Loucy (cell line): ENCODE results near the gene THOP1.

Source experiments
- H2AFZ ChIP-seq: fragments of 200-600 bp; sonication (generic); 2 replicates; pipeline ENCODE4 v1.6.0; 2016; ENCODE audit warnings: antibody characterized with exemption, mild to moderate bottlenecking, low read length, moderate library complexity
- H3F3A ChIP-seq: fragments of 200-600 bp; 2 replicates; pipeline ENCODE4 v1.6.0; 2016; ENCODE audit warnings: antibody characterized with exemption, low read depth, mild to moderate bottlenecking
- H3K27me3 ChIP-seq: fragments of 200-600 bp; sonication (generic); 2 replicates; pipeline ENCODE4 v1.6.1; 2014; ENCODE audit warnings: low read length, mild to moderate bottlenecking; ENCODE audit not compliant: insufficient read depth, poor library complexity, severe bottlenecking
- H3K36me3 ChIP-seq: fragments of 200-600 bp; sonication (generic); 2 replicates; pipeline ENCODE4 v1.6.1; 2016; ENCODE audit warnings: low read length; ENCODE audit not compliant: insufficient read depth
- H3K4me1 ChIP-seq: fragments of 200-600 bp; sonication (generic); 2 replicates; pipeline ENCODE4 v1.5.1; 2014; ENCODE audit warnings: low read length, mild to moderate bottlenecking; ENCODE audit not compliant: insufficient read depth, poor library complexity, severe bottlenecking
- H3K4me2 ChIP-seq: fragments of 200-600 bp; sonication (generic); 2 replicates; pipeline ENCODE4 v1.6.0; 2014; ENCODE audit warnings: antibody characterized with exemption, low read length, low read depth, mild to moderate bottlenecking; ENCODE audit not compliant: poor library complexity, severe bottlenecking
- H3K4me3 ChIP-seq: fragments of 200-600 bp; sonication (generic); 2 replicates; pipeline ENCODE4 v1.5.1; 2014; ENCODE audit warnings: low read length, mild to moderate bottlenecking, mixed read lengths; ENCODE audit not compliant: poor library complexity, severe bottlenecking
- H3K79me2 ChIP-seq: fragments of 200-600 bp; sonication (generic); 2 replicates; pipeline ENCODE4 v1.6.1; 2014; ENCODE audit warnings: low read length; ENCODE audit not compliant: insufficient read depth
- H3K9ac ChIP-seq: fragments of 200-600 bp; sonication (generic); 2 replicates; pipeline ENCODE4 v1.6.0; 2014; ENCODE audit warnings: mild to moderate bottlenecking, low read depth, low read length, moderate library complexity; ENCODE audit not compliant: poor library complexity, severe bottlenecking
- H3K9me2 ChIP-seq: fragments of 200-600 bp; sonication (generic); replicated peaks from 2 replicates; pipeline ENCODE4 v1.6.1; 2016; ENCODE audit warnings: low read depth, low read length, mixed read lengths
- H3K9me3 ChIP-seq: fragments of 200-600 bp; sonication (generic); 2 replicates; pipeline ENCODE4 v1.6.1; 2014; ENCODE audit warnings: mild to moderate bottlenecking, antibody characterized with exemption, low read length, low read depth; ENCODE audit not compliant: insufficient read depth
- H4K20me1 ChIP-seq: fragments of 200-600 bp; sonication (generic); 2 replicates; pipeline ENCODE4 v1.6.0; 2014; ENCODE audit warnings: antibody characterized with exemption, low read length, mild to moderate bottlenecking; ENCODE audit not compliant: insufficient read depth, poor library complexity, severe bottlenecking
- EZH2phosphoT487 ChIP-seq: fragments of 200-600 bp; IDR thresholded peaks from 2 replicates; pipeline ENCODE4 v1.6.1; 2018; ENCODE audit warnings: antibody characterized with exemption, mild to moderate bottlenecking, moderate library complexity, borderline replicate concordance
- TF ChIP-seq, protein P1 (sequence below): fragments of 200-600 bp; sonication (generic); conservative IDR thresholded peaks from 2 replicates; pipeline ENCODE4 v1.5.1; 2014; ENCODE audit warnings: mild to moderate bottlenecking, antibody characterized with exemption, low read length

THOP1 gene

DNA sequence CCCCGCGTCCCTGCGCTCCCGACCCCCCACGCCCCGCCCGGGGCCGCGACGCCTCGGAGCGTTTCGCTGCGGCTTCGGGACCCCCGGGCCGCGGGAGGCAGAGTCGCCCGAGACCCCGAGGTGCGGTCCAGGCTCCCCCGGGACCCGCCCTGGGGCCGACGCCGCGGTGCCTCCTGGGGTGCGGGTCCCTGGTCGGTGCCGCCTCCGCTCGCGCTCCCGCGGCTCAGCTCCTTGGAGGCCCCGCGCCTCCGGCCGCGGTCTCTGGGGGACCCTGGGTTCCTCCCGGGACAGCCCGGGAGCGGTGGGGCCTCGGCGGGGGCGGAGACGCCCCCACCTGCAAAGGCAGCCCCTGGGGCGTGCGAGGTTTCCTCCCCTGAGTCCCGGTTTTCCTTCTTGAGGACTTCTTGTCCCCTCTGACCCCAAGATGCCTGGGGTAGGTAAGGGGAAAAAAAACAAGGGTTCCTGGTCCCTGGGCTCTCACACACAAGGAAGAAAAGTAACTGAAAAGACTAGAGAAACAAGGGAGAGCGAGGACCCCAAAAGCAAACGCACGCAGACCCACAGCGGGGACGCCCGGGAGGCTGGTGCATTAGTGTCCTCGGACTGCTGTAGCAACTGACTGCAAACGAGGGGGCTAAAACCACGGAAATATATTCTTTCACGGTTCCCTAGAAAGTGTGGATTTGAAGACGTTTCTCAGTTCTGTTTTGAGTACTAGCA lies 56.7 kb downstream of the THOP1 start:
- H3F3A ChIP-seq: no peaks in the 10 kb centered on the region
- peak overlapping the region; percentile 97 for H3K4me2 ChIP-seq
- H3K27me3 ChIP-seq: no peaks in the 10 kb centered on the region
- H3K79me2 ChIP-seq: peaks cover 17% of the 10 kb centered on the region
- no peaks in the 10 kb centered on the region for H3K9me3 ChIP-seq
- H2AFZ ChIP-seq: peak overlapping the region; percentile 66; the same call in 1 of the 2 replicates
- peak overlapping the region; percentile 74 for H3K9ac ChIP-seq
- H3K4me1 ChIP-seq: peaks cover 31% of the 10 kb centered on the region
- no peak for TF ChIP-seq EZH2phosphoT487
- TF ChIP-seq, protein P1, sequence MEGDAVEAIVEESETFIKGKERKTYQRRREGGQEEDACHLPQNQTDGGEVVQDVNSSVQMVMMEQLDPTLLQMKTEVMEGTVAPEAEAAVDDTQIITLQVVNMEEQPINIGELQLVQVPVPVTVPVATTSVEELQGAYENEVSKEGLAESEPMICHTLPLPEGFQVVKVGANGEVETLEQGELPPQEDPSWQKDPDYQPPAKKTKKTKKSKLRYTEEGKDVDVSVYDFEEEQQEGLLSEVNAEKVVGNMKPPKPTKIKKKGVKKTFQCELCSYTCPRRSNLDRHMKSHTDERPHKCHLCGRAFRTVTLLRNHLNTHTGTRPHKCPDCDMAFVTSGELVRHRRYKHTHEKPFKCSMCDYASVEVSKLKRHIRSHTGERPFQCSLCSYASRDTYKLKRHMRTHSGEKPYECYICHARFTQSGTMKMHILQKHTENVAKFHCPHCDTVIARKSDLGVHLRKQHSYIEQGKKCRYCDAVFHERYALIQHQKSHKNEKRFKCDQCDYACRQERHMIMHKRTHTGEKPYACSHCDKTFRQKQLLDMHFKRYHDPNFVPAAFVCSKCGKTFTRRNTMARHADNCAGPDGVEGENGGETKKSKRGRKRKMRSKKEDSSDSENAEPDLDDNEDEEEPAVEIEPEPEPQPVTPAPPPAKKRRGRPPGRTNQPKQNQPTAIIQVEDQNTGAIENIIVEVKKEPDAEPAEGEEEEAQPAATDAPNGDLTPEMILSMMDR: no peak
- H3K36me3 ChIP-seq: no peaks in the 10 kb centered on the region
- no peaks in the 10 kb centered on the region for H3K9me2 ChIP-seq
- no peaks in the 10 kb centered on the region for H4K20me1 ChIP-seq
- H3K4me3 ChIP-seq: peak overlapping the region; percentile 82

DNA sequence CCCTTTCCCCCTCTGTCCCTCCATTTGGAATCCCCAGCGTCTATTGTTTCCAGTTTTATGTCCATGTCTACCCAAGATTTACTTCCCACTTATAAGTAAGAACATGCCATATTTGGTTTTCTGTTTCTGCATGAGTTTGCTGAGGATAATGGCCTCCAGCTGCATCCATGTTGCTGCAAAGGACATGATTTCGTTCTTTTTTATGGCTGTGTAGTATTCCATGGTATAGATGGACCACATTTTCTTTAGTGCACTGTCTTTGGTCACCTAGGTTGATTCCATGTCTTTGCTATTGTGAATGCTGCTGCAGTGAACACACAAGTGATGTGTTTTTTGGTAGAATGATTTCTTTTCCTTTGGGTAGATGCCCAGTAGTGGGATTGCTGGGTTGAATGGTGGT lies 59.8 kb downstream of the THOP1 start:
- H3K4me2 ChIP-seq: peak overlapping the region; percentile 35
- peak overlapping the region; percentile 16 for H3K4me3 ChIP-seq
- H3K9me3 ChIP-seq: no peaks in the 10 kb centered on the region
- H3K9me2 ChIP-seq: no peaks in the 10 kb centered on the region
- no peaks in the 10 kb centered on the region for H3F3A ChIP-seq
- no peaks in the 10 kb centered on the region for H3K27me3 ChIP-seq
- H4K20me1 ChIP-seq: no peaks in the 10 kb centered on the region
- TF ChIP-seq, protein P1: no peak
- no peak for TF ChIP-seq EZH2phosphoT487
- no peaks in the 10 kb centered on the region for H3K36me3 ChIP-seq
- no peak overlapping the region for H2AFZ ChIP-seq
- peaks cover 21% of the 10 kb centered on the region for H3K79me2 ChIP-seq
- no peak overlapping the region for H3K9ac ChIP-seq
- H3K4me1 ChIP-seq: peaks cover 36% of the 10 kb centered on the region

DNA sequence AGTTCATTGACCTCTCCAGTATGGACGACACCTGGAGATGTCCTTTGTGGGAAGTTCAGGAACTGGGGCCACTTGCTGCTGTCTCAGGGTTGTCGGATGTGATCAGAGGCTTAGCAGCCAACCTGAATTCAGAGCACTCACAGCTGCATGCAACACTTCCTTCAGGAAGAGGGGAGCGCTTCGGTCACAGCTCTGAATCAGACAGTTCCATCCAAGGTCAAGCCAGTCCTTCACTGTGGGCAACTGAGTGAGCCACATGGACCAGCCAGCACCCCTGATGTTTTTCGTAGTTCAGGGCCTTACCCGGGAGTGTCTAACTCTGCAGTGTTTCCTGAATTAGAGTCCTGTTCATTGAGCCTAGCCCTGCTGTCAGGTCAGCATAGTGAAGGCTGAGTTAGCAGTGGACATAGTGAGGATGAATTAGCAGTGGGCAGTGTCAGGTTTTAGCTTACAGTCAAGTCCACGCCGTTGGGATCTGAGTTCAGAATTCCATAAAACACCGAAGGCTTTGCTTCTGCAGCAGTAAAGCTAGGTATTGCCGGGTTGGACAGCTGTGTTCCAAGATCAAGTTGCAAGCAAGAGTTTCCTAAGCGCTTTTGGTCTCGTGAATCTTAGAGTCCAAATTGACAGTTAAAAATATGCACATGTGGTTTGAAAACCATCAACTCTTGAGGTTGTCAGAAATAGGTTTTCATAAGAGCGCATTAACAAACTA lies 61.0 kb downstream of the THOP1 start:
- Histone ChIP-seq H3K9ac (no peak overlapping the region), H3K79me2 (peaks cover 21% of the 10 kb centered on the region), H2AFZ (no peak overlapping the region), H3K9me2 (no peaks in the 10 kb centered on the region), H3F3A (no peaks in the 10 kb centered on the region), H4K20me1 (no peaks in the 10 kb centered on the region), H3K4me3 (no peak overlapping the region), H3K9me3 (no peaks in the 10 kb centered on the region), H3K27me3 (no peaks in the 10 kb centered on the region), H3K36me3 (peaks cover 2% of the 10 kb centered on the region), H3K4me1 (peaks cover 37% of the 10 kb centered on the region), H3K4me2 (peak overlapping the region; percentile 35)
- TF ChIP-seq, protein P1: no peak
- no peak for TF ChIP-seq EZH2phosphoT487
